Peyer's patch (tissue), 4 donors: Measurements from ENCODE around the gene NRBF2. TPM values are rescaled to one million over a fixed set of nuclear protein-coding genes. Genes with fewer than 3 reads are reported as not detected.
A peak's percentile ranks its signal among the peaks of the same experiment; 100 is the strongest.

ENCODE experiments used
- DNase-seq, 3 donors: peaks; one replicate each; pipeline ENCODE4 v3.0.0-alpha.2; 2017 to 2019
- H3K27ac ChIP-seq, 4 donors: fragments of 200-600 bp; sonication (generic); one replicate each; pipeline ENCODE4 v1.5.1; 2016 to 2019
- H3K27me3 ChIP-seq, 2 donors: fragments of 200-600 bp; sonication (generic); one replicate each; pipeline ENCODE4 v1.5.1; 2019
- H3K36me3 ChIP-seq, 3 donors: fragments of 200-600 bp; sonication (generic); one replicate each; pipeline ENCODE4 v1.5.1; 2016 to 2019
- H3K4me1 ChIP-seq, 4 donors: fragments of 200-600 bp; sonication (generic); one replicate each; pipeline ENCODE4 v1.5.1; 2016 to 2019
- H3K4me3 ChIP-seq, 4 donors: fragments of 200-600 bp; sonication (generic); 1 replicate in 3 of 4; 2 replicates in 1 of 4; pipeline ENCODE4 v1.5.1; 2016 to 2019; ENCODE audit warnings: mild to moderate bottlenecking in 1 of 4
- H3K9me3 ChIP-seq, 4 donors: fragments of 200-600 bp; sonication (generic); one replicate each; pipeline ENCODE4 v1.5.1; 2016 to 2019; ENCODE audit warnings: mild to moderate bottlenecking in 1 of 4
- POLR2A ChIP-seq, 2 donors: fragments of 450-650 bp; IDR thresholded peaks; one replicate each; pipeline ENCODE4 v1.5.1; 2017; ENCODE audit warnings: antibody characterized with exemption in 2 of 2, mild to moderate bottlenecking in 2 of 2, moderate library complexity in 2 of 2
- total RNA-seq, 4 donors: library from RNA; depleted of rRNA; stranded (reverse); fragments of >200 nt; gene quantifications; one replicate each; pipeline ENCODE4 v1.1.0, GENCODE V29; 2016
- TF ChIP-seq, protein P1 (sequence below), 6 experiments: fragments of 450-650 bp in 4 of 6; fragments of 200-600 bp in 2 of 6; sonication (generic) in 1 of 6; IDR thresholded peaks; one replicate each; pipeline ENCODE4 v1.5.1; 2017 to 2019; ENCODE audit warnings: antibody characterized with exemption in 6 of 6, mild to moderate bottlenecking in 3 of 6, moderate library complexity in 1 of 6

The NRBF2 gene
- total RNA-seq, 4 donors from 2014 or later: 10.7 to 15.8 (median 14.9) TPM

DNA sequence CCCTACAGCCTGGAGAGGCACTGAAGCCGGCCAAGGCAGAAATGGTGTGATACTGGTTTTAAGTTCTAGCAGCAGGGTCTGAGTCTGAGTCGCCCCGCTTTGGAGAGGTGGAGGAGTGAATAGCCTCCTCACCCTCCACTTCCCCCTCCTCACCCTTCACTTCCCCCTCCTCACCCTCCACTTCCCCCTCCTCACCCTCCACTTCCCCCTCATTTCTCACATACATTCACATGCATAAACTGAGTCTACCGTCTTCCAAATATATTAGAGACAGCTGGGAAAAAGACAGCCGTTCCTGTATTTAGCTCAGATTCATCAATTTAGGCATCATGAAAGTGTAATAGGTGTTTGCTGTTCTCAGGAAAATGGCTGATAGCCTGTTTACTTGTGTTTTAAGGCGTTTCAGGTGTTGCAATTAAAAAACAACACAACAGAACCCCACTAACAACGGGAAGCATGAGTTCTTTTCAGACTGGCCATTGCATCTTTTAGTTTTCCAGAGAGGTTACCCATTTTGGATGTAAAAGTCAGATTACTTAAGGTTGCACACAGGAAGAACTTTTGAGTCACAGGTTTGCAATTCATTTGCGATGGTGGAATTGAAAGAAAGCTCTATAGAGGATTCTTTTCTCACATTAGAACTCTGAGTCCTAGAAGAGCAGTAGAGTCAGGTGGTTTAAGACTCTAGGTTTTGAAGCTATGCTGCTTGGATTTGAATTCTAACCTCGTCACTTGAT lies 861 bp downstream of the NRBF2 start:
- no peak for TF ChIP-seq POLR2A (IDR thresholded peaks at IDR 0.05)
- TF ChIP-seq, protein P1, sequence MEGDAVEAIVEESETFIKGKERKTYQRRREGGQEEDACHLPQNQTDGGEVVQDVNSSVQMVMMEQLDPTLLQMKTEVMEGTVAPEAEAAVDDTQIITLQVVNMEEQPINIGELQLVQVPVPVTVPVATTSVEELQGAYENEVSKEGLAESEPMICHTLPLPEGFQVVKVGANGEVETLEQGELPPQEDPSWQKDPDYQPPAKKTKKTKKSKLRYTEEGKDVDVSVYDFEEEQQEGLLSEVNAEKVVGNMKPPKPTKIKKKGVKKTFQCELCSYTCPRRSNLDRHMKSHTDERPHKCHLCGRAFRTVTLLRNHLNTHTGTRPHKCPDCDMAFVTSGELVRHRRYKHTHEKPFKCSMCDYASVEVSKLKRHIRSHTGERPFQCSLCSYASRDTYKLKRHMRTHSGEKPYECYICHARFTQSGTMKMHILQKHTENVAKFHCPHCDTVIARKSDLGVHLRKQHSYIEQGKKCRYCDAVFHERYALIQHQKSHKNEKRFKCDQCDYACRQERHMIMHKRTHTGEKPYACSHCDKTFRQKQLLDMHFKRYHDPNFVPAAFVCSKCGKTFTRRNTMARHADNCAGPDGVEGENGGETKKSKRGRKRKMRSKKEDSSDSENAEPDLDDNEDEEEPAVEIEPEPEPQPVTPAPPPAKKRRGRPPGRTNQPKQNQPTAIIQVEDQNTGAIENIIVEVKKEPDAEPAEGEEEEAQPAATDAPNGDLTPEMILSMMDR (IDR thresholded peaks at IDR 0.05): peak in 1 of 6 experiments; percentile 4
- no peak for DNase-seq
- Histone ChIP-seq H3K4me3 (peak overlapping the region; percentile 75 to 97 (median 93)), H3K9me3 (peaks cover 0 to 5% (median 0%) of the 10 kb centered on the region in 4 donors), H3K27ac (peak overlapping the region; percentile 88 to 99 (median 92)), H3K4me1 (peaks cover 0 to 27% (median 9%) of the 10 kb centered on the region in 4 donors), H3K36me3 (no peaks in the 10 kb centered on the region), H3K27me3 (no peaks in the 10 kb centered on the region)

DNA sequence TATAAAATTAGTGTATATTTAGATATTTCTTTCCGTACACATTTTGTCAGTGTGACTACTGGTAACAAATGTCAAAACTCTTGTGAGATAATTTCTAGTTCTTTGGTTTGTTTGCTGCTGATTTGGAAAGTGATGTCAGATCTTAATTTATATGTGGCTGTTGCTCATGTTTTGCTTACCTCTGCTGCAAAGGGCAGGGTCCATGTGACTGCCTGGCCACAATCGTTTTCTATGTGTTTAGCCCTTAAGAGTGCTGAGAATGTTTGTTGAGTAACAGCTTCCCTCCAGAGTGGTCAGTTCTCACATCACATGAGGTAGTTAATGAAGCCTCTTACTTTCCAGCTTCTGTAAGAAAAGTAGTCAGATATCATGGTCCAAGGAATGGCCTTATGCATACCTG lies 4.2 kb downstream of the NRBF2 start:
- Histone ChIP-seq H3K4me1 (peaks cover 0 to 27% (median 9%) of the 10 kb centered on the region in 4 donors), H3K36me3 (no peaks in the 10 kb centered on the region), H3K27ac (no peak overlapping the region), H3K9me3 (peaks cover 0 to 4% (median 0%) of the 10 kb centered on the region in 4 donors), H3K4me3 (no peak overlapping the region), H3K27me3 (no peaks in the 10 kb centered on the region)
- TF ChIP-seq POLR2A (IDR thresholded peaks at IDR 0.05): no peak
- TF ChIP-seq, protein P1 (IDR thresholded peaks at IDR 0.05): no peak
- DNase-seq: no peak

DNA sequence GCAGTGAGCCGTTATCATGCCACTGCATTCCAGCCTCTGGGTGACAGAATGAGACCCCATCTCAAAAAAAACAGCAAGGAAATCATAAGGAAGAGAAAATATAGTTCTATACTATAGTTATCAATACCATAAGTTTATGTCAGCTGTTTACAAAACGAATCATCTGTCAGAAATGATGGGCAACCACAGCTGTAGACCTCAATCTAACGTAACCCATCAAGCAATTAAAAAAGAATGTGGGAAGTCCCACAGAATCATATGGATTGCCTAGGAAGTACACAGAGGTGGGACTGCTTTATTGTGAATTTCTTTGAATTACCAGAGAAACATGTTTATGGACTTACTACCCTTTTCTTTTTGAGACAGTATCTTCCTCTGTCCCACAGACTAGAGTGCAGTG lies 6.9 kb downstream of the NRBF2 start:
- H3K27ac ChIP-seq: no peak overlapping the region
- H3K9me3 ChIP-seq: no peaks in the 10 kb centered on the region
- DNase-seq: no peak
- H3K4me3 ChIP-seq: no peak overlapping the region
- H3K27me3 ChIP-seq: no peaks in the 10 kb centered on the region
- no peaks in the 10 kb centered on the region for H3K36me3 ChIP-seq
- peaks cover 0 to 16% (median 5%) of the 10 kb centered on the region in 4 donors for H3K4me1 ChIP-seq
- TF ChIP-seq, protein P1 (IDR thresholded peaks at IDR 0.05): no peak
- TF ChIP-seq POLR2A (IDR thresholded peaks at IDR 0.05): no peak

DNA sequence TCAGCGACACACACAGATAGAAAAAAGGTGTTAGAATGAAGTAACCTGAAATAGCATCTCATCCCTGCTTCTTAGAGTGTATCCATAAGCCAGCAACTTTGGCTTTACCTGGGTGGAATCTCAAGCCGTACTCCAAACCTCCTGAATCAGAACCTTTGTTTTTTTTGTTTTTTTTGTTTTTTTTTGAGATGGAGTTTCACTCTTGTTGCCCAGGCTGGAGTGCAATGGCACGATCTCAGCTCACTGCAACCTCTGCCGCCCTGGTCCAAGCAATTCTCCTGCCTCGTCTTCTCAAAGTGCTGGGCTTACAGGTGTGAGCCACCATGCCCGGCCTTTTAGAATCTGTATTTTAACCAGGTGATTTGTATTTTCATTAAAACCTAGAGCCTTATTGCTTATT lies 9.0 kb downstream of the NRBF2 start:
- H3K9me3 ChIP-seq: no peaks in the 10 kb centered on the region
- no peaks in the 10 kb centered on the region for H3K27me3 ChIP-seq
- H3K27ac ChIP-seq: no peak overlapping the region
- no peak for TF ChIP-seq POLR2A (IDR thresholded peaks at IDR 0.05)
- TF ChIP-seq, protein P1 (IDR thresholded peaks at IDR 0.05): no peak
- no peaks in the 10 kb centered on the region for H3K36me3 ChIP-seq
- DNase-seq: no peak
- no peak overlapping the region for H3K4me3 ChIP-seq
- H3K4me1 ChIP-seq: peaks cover 0 to 4% (median 0%) of the 10 kb centered on the region in 4 donors

DNA sequence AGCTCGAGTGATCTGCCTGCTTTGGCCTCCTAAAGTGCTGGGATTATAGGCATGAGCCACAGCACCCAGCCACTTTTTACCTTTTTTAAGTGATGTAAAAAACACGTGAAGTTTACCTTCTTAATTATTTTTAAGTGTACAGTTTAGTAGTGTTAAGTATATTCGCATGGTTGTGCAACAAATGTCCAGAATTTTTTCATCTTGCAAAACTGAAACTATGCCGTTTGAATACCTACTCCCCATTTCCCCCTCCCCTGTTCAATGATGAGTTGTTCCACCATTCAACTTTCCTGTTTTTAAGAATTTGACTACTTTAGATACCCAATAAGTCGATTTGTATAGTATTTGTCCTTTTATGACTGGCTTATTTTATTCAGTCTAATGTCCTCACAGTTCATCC lies 10.9 kb downstream of the NRBF2 start:
- H3K27ac ChIP-seq: no peak overlapping the region
- H3K27me3 ChIP-seq: no peaks in the 10 kb centered on the region
- no peaks in the 10 kb centered on the region for H3K9me3 ChIP-seq
- no peak for DNase-seq
- no peak overlapping the region for H3K4me3 ChIP-seq
- no peaks in the 10 kb centered on the region for H3K4me1 ChIP-seq
- no peak for TF ChIP-seq POLR2A (IDR thresholded peaks at IDR 0.05)
- TF ChIP-seq, protein P1 (IDR thresholded peaks at IDR 0.05): no peak
- no peaks in the 10 kb centered on the region for H3K36me3 ChIP-seq
